Rectal smooth muscle tissue (tissue), 1 donor: ENCODE results near the gene LETMD1.

Source experiments
- H3K27ac ChIP-seq: one replicate; pipeline ENCODE4 v1.7.0; 2013; ENCODE audit warnings: low read depth, low read length, inconsistent platforms
- H3K27me3 ChIP-seq: one replicate; pipeline ENCODE4 v1.7.0; 2013; ENCODE audit warnings: low read length; ENCODE audit not compliant: control insufficient read depth, insufficient read depth
- H3K36me3 ChIP-seq: one replicate; pipeline ENCODE4 v1.7.0; 2013; ENCODE audit warnings: low read length; ENCODE audit not compliant: control insufficient read depth, insufficient read depth
- H3K4me1 ChIP-seq: one replicate; pipeline ENCODE4 v1.7.0; 2013; ENCODE audit warnings: low read length; ENCODE audit not compliant: control insufficient read depth, insufficient read depth
- H3K4me3 ChIP-seq: one replicate; pipeline ENCODE4 v1.7.0; 2013; ENCODE audit warnings: low read length
- H3K9ac ChIP-seq: one replicate; pipeline ENCODE4 v1.7.0; 2013; ENCODE audit warnings: low read length

Gene LETMD1, protein sequence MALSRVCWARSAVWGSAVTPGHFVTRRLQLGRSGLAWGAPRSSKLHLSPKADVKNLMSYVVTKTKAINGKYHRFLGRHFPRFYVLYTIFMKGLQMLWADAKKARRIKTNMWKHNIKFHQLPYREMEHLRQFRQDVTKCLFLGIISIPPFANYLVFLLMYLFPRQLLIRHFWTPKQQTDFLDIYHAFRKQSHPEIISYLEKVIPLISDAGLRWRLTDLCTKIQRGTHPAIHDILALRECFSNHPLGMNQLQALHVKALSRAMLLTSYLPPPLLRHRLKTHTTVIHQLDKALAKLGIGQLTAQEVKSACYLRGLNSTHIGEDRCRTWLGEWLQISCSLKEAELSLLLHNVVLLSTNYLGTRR

DNA sequence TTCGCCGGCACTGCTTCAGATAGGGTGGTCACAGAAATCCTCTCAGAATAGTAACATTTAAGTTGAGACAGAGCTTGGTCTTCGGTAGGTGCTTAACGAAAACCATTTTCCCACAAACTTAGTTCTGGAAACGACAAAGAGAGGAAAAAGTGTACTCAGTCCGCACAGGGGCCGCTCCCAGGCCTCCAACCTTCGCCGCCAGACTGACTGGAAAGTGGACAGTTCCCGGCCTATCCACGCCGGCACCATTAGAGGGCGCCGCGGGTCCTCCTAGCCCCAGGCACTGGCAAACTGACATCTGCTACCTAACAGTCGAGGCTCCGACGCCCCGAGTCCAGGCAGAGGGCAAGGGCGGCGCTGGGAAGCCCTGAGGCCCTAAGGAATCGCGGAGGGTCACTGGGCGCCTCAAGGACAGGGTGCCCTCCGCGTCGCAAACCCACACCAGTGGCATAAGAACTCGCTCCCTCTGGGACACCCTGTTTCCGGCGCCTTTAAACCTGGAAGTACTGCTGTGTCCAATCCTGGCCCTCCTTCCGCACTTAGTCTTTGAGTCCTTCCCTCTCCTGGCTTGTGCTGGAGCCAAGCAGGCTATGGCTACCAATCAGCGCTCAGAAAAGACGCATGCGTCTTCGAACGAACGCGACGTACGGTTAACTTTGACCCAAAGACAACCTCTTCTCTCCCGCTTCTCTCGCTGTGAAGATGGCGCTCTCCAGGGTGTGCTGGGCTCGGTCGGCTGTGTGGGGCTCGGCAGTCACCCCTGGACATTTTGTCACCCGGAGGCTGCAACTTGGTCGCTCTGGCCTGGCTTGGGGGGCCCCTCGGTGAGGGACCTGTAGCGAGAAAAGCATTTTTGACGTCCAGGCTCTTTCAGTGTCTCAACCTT is at the start of gene LETMD1:
Gene LETMD1 (plus strand): TSS at position 673 of the 886 bp plus-strand sequence. CDS start 30 bp downstream, at position 703.
- peak within 1 kb of the TSS; percentile 97 for H3K27ac ChIP-seq
- no peaks in the 10 kb centered on the region for H3K27me3 ChIP-seq
- H3K36me3 ChIP-seq = no peaks in the 10 kb centered on the region
- H3K4me3 ChIP-seq = peak within 1 kb of the TSS; percentile 79
- H3K9ac ChIP-seq = peak within 1 kb of the TSS; percentile 83
- H3K4me1 ChIP-seq = peaks cover 7% of the 10 kb centered on the region

DNA sequence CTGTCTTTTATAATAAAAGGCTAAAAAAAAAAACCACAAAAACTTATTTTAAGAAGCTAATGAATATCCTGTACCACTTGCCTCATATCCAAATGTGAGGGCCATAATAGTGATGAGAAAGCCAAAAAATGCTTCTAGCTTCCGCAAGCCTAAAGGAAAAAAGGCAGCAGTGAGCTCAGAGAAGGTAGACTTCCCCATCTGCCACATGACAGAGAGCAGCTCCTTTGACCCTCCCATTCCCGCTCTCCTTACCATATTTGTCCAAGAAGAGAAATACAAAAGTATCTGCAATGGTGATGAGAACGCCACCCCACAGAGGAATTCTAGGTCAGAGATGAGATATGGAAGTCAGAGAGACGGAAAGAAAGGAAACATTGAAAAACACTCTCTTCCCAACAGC is 49.0 kb upstream of the LETMD1 start:
- no peak overlapping the region for H3K27ac ChIP-seq
- no peaks in the 10 kb centered on the region for H3K27me3 ChIP-seq
- no peak overlapping the region for H3K9ac ChIP-seq
- no peaks in the 10 kb centered on the region for H3K4me1 ChIP-seq
- no peak overlapping the region for H3K4me3 ChIP-seq
- H3K36me3 ChIP-seq = peaks cover 17% of the 10 kb centered on the region

DNA sequence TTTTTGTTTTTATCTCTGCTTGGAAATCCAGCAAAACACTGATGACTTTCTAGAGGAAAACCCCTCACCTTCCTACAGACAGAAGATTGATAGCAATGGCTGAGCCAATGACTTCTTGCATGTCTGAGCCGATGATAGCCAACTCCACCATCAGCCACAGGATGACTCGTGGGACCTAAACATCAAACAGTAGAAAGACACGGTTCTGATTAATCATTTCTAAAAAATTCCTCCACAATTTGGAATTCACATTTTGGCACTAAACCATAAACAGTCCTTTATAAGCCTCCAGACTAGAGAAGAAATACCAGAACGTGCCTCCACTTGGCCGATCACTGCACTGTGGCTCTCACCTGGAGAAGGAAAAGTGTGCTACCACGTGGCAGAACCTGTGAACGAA is 47.9 kb upstream of the LETMD1 start:
- H3K4me1 ChIP-seq = no peaks in the 10 kb centered on the region
- peaks cover 15% of the 10 kb centered on the region for H3K36me3 ChIP-seq

DNA sequence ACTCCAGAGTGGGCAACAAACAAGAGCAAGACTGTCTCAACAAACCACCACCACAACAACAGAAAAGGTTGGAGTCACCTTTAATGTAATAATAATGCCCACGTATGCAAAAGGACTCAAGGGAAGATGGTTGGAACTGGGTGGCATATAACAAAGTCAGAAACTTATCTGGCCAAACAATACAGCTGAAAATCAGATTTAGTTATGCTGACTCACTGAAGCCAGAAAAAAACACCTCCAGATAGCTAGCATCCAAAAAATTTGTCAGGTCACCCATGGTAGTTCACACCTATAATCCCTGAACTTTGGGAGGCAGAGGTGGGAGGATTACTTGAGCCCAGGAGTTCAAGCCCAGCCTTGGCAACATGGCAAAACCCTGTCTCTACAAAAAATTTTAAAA is 46.3 kb upstream of the LETMD1 start:
- no peaks in the 10 kb centered on the region for H3K27me3 ChIP-seq
- no peak overlapping the region for H3K4me3 ChIP-seq
- no peak overlapping the region for H3K9ac ChIP-seq
- H3K4me1 ChIP-seq = no peaks in the 10 kb centered on the region
- H3K27ac ChIP-seq = no peak overlapping the region
- H3K36me3 ChIP-seq = peaks cover 7% of the 10 kb centered on the region

More for the DNA sequence above, 47.9 kb upstream of the LETMD1 start:
- no peaks in the 10 kb centered on the region for H3K27me3 ChIP-seq
- no peak overlapping the region for H3K27ac ChIP-seq
- H3K4me3 ChIP-seq = no peak overlapping the region
- H3K9ac ChIP-seq = no peak overlapping the region

DNA sequence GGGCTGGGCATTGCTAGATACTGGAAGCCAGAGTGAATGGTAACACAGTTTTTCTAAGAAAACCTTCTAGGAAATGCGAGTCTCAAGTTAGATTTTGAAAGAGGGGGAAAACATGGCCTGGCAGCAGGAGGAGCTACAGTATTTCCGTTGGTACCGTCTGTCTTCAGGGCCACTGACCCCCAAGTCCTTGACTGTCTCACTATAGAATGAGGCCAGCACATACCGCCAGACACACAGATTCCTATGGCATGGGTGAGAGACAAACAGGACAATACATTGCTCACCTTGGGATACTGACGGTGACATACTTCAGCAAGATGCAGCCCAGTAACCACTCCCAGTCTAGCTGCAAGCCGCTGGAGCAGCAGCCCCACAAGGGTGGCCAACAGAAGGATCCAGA is 43.6 kb upstream of the LETMD1 start:
- no peak overlapping the region for H3K9ac ChIP-seq
- H3K4me1 ChIP-seq = no peaks in the 10 kb centered on the region
- H3K27ac ChIP-seq = no peak overlapping the region
- no peak overlapping the region for H3K4me3 ChIP-seq
- H3K36me3 ChIP-seq = peaks cover 5% of the 10 kb centered on the region
- no peaks in the 10 kb centered on the region for H3K27me3 ChIP-seq

DNA sequence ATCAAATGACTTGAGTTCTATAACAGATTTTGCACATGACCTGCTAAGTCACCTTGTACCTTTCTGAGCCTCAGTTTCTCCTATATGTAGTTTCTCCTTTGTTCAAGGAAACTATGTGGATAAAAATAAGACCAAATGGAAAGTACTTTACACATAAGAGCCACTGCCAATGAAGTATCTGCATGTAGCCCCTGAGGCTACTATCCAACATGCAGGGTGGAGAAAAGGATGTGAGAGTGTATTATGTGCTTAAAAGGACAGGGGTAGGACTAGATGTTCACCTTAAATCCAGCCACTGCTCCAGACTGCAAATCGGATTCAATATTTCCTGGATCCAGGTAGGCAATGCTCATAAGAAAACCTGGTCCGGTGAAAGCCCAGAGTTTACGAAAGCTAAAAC is 43.1 kb upstream of the LETMD1 start:
- H3K4me1 ChIP-seq = no peaks in the 10 kb centered on the region
- no peak overlapping the region for H3K27ac ChIP-seq
- H3K9ac ChIP-seq = no peak overlapping the region
- peaks cover 3% of the 10 kb centered on the region for H3K36me3 ChIP-seq
- no peak overlapping the region for H3K4me3 ChIP-seq
- H3K27me3 ChIP-seq = no peaks in the 10 kb centered on the region

DNA sequence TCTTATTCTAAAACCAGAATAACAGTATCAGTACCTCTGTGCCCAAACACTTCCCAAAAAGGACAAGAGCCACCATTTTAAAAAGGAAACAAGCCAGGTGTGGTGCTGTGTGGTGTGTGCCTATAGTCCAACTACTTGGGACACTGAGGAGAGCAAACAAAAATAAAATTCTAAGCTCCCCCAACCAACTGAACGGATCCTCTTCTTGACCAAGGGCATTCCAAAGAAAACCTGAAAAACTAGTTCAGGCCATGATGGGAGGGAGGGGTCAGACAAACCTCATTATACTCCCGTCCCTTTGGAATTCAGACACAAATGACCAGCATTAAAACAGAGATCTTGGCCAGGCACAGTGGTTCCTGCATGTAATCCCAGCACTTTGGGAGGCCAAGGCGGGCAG is 42.5 kb upstream of the LETMD1 start:
- H3K36me3 ChIP-seq = no peaks in the 10 kb centered on the region
- no peak overlapping the region for H3K4me3 ChIP-seq
- no peaks in the 10 kb centered on the region for H3K4me1 ChIP-seq
- no peaks in the 10 kb centered on the region for H3K27me3 ChIP-seq
- H3K9ac ChIP-seq = no peak overlapping the region
- no peak overlapping the region for H3K27ac ChIP-seq

DNA sequence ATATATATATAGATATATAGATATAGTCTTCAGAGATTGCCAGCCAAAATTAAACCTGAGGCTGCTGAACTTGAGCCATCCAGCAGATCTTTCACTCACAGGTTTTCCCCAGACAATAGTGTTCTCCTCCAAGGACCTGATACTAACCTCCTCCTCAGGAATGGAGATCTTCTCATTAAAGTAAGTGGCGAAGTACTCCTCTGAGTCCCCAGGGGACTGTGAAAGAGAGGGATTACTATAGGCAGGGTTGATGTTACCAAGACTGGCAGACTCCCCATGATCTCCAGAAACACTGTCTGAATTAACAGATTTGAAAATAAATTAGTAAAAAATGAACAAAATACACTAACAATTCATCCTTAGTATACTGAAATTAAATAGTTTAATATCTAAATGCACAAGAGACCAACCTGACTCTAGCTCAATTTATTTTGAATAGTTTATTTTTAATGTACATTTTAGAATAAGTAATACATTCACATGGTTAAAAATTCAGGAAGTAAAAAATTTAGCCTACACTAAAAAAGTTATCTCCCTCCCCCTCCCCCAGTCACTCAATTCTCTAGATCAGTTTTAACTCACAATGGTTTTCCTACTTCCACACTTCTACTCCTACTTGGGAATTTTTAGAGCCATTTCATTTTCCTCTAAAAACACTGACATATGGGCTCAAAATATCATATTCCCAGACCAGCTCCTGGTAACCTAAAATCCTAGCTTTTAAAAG is 39.6 kb upstream of the LETMD1 start:
- no peak overlapping the region for H3K4me3 ChIP-seq

DNA sequence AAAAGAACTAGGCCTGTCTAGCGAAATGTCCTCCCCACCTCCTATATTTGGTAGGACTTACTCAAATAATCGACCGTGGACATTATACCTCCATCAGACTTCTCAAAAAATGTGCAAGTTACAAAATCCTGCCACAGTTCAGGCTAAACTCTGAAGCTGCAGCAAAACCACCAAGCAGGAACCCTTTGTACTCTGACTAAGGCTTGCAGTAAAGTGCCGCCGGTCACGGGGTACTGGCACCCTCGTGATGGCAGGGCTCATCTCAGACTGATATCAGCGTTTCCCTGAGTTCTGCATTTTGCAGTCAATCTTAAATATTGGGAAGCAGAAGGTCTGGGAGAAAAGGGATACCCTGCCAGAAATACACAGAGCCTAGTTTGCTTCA is 39.1 kb upstream of the LETMD1 start:
- H3K4me1 ChIP-seq = no peaks in the 10 kb centered on the region
- no peak overlapping the region for H3K27ac ChIP-seq
- no peak overlapping the region for H3K9ac ChIP-seq
- H3K4me3 ChIP-seq = no peak overlapping the region
- H3K27me3 ChIP-seq = no peaks in the 10 kb centered on the region
- no peaks in the 10 kb centered on the region for H3K36me3 ChIP-seq

More for the DNA sequence above, 39.6 kb upstream of the LETMD1 start:
- no peaks in the 10 kb centered on the region for H3K36me3 ChIP-seq
- H3K4me1 ChIP-seq = no peaks in the 10 kb centered on the region
- no peak overlapping the region for H3K27ac ChIP-seq
- no peaks in the 10 kb centered on the region for H3K27me3 ChIP-seq
- H3K9ac ChIP-seq = no peak overlapping the region

DNA sequence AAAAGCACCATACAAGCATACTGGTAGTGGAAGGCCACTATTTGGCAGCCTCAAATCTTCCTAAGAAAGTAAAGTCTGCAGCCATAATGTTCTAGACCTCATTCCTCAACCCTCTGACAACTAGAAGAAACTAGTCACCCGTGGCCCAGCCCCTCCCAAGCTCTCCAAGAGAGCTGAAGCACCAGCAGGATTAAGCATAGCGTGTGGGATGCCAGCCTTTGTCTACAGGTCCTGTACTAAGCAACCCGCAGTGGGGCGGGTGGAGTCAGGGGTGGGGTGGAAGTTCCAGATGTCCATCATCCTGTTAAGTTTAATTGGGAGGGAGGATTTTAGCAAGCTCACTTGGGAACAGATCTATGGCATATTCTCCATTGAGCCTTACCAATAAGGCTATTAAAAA is 36.2 kb upstream of the LETMD1 start:
- Histone ChIP-seq H3K4me1 (no peaks in the 10 kb centered on the region), H3K27me3 (no peaks in the 10 kb centered on the region), H3K9ac (no peak overlapping the region), H3K4me3 (no peak overlapping the region), H3K36me3 (no peaks in the 10 kb centered on the region), H3K27ac (no peak overlapping the region)

DNA sequence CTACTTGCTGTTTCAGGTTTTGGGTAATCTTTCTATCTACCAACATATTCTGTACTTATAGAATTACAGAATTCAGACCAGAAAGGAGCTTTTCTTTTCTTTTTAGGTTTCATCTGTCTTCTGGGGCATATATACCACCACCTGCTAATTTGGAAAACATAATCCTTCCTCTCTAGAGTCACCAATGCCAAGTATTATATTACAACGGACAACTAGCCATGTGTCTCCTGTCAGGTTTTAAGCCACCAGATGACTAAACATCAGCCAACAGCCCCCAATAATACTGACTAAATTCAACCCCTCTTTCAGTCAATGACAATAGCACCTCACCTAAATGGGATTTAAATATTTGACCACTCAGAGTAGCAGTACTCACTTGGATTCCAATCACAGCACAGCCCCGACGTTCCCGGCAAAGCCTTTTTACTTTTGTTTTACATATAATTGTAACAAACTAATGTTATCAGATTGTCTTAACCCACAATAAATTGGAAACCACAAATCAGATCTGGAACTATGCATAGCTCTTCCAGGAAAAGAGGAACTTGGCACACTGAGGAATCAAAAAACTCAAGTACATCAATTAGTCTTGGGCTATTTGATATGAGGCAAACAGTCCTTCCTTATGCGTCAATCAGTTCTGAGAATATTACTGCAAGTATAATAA is 35.4 kb upstream of the LETMD1 start:
- no peak overlapping the region for H3K4me3 ChIP-seq
- H3K27ac ChIP-seq = no peak overlapping the region
- H3K9ac ChIP-seq = no peak overlapping the region
- no peaks in the 10 kb centered on the region for H3K36me3 ChIP-seq
- H3K27me3 ChIP-seq = no peaks in the 10 kb centered on the region
- no peaks in the 10 kb centered on the region for H3K4me1 ChIP-seq

DNA sequence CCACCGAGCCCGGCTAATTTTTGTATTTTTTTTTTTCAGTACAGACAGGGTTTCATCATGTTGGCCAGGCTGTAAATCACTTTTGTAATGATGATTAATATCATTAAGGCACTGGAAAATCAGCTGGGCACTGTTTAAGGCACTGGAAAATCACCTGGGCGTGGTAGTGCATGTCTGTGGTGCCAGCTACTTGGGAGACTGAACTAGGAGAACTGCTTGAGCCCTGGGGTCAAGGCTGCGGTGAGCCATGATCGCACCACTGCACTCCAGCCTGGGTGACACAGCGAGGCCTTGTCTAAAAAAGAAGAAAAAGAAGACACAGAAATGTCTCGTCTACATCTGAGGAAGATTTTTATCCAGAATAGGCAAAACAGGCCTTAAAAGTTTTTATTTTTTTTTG is 34.7 kb upstream of the LETMD1 start:
- no peaks in the 10 kb centered on the region for H3K36me3 ChIP-seq
- H3K4me1 ChIP-seq = no peaks in the 10 kb centered on the region
- H3K27ac ChIP-seq = no peak overlapping the region
- no peak overlapping the region for H3K4me3 ChIP-seq
- no peaks in the 10 kb centered on the region for H3K27me3 ChIP-seq
- H3K9ac ChIP-seq = no peak overlapping the region
